Posterior vena cava (tissue), 2 donors: ENCODE measurements around the gene AMBRA1. TPM values are rescaled to one million over a fixed set of nuclear protein-coding genes. Genes with fewer than 3 reads are reported as not detected.

Experiments used
- DNase-seq: peaks from one replicate; pipeline ENCODE4 v3.0.0-alpha.2; 2020; ENCODE audit warnings: low spot score
- intact Hi-C, 2 donors: fragments of 100-400 bp; cut with DNase I; formaldehyde crosslinking; loops; one replicate each; pipeline versions ENCODE4 v1.14.1 to v1.14.2; 2022 to 2023
- total RNA-seq, 2 donors: library from RNA; stranded (reverse); fragmentation: NEBNext Ultra II Directional; extraction: Animal tissue kit (Norgen Biotek cat#: 25700); gene quantifications; one replicate each; pipeline ENCODE4 v1.2.1, GENCODE V29; 2021
- donor health status: DM: yes; HTN: yes; CAD: no.
- donor health status: DM: yes; HTN: yes; CAD: no.

AMBRA1 gene
- total RNA-seq, 2 donors from 2014 or later, result 25.9 to 27.3 TPM

DNA sequence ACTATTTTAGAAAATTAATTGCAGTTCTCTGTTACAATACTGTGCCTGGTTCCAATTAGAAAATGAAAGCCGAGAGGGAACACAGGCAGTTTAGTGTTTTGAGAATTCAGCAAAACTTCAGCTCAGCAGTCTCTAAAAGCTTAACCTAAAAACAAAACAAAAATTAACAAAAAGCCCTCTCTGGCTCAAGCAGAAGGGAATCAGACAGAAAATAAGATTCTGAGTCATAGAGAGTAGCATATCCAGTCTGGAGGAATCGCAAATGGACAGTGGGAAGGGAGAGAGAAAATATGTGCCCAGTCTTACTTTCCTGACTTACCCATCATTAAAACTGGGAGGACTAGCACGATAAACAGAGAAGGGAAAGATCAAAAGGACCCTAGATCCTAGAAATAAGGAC is 164.1 kb downstream of the AMBRA1 start:
- no peak for DNase-seq
- intact Hi-C loops, result no loop called here

DNA sequence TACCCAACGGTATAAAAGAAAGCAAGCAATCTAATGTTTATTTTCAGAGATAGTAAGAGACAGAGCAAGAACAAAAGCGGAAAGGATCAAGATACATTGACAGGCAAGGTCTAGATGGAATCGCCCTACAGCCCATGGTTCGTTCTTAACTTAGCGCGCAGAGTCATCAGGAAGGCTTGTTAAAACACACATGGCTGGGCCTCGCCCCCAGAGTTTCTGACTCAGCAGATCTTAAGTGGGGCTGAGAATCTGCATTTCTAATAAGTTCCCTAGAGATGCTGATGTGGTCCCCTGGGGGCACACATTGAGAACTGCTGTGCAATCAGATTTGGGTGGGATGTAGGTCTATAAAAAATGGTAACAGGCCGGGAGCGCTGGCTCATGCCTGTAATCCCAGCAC is 166.5 kb downstream of the AMBRA1 start:
- DNase-seq, result no peak
- intact Hi-C loops, result no loop called here

DNA sequence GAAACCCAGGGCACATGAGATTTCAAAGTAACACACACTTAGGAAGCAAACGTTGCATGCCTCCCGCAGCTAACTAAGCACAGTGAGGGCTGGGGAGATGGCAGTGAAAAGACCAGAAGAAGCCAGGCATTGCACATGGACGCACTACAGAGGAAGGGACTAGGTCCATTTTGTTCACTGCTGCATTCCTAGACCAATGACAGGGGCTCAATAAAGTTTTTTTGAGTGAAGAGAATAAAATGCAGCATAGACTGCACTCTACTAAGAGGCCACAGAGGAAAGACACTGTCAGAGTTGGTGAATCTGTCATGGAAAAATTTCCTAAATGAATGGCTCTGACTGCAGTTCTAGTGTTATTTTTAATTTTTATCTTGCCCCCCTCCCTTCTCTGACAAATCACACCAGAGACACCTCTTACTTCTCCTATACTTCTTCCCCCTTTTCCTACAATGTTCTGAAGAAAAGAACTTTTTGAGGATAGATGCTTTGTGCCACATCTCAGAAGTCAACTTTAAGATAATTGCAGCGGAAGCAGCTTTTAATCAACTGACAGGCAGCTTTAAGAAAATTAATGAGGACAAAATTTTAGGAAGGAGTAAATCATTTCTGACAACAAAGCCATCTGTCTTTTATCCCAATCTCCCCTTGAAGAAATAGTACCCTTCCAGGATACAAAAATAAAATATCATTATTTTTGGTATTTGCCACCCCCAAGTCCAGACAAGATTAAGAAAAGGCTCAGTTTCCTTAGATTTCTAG is 167.4 kb downstream of the AMBRA1 start:
- intact Hi-C loops, result no loop called here
- DNase-seq, result no peak

DNA sequence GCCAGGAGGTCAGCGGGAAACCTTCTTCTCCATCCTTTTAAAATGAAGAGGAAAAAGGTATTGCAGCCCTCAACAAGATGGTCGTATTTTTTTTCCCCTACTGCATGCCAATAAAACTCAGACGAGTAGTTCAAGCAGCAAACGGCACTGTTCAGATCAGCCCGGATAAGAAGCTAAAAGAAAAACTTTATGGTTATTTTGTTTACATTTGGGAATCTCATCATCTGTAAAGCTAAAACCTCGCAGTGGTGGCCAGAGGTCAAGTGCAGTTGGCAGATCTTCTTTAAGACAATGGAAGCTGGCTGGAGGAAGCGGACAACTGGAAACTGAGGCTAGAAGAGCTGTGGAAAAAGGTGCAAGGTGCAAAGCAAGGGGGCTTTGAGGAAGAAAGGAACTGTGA is 171.2 kb downstream of the AMBRA1 start:
- intact Hi-C loops, result no loop called here
- DNase-seq, result no peak

DNA sequence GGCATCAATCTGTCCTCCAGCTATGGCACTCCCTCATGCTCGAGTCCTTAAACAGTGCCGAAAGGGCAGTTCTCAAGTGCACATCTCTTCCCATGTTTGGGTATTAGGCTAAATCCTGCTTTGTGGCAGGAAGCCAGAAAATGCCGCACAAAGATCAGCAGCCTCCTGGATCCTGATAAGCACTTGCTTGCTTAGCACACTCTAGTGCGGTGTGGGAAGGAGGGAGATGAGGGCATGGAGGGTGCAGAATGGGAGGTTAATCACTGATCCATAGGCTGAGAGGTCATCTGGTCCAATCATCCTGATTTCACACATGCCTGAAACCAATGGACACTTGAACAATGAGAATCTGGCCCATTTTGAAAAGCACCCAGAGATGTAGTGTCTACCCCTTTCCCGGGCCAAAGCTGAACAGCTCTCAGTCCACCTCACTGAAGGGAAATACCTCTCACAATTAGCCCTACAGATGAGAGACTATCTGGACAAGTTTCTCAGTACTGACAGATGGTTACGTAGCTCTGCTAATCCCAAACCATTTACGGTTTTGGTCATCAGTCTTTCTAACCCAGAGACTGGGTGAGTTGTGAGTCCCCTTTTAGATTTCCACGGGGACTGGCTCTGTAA is 172.5 kb downstream of the AMBRA1 start:
- intact Hi-C loops, result no loop called here
- DNase-seq, result no peak

DNA sequence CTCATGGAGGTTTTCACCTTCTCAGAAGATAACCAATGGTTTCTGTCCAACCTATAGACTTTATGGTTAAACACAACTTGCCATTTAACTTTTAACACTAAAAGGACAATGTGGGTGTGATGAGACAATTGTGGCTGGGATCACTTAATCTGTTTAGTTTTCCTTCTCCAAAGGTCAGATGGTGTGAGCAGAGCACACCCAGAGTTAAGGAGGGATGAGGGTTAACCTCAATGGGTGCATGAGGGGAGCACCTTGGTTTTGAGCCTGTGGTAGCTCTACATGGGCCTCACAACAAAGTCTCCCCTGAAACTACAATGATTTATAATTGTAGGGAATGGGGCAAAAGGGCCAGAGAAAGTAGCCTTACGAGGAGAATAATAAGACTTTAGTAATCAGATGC is 173.3 kb downstream of the AMBRA1 start:
- intact Hi-C loops, result no loop called here

DNA sequence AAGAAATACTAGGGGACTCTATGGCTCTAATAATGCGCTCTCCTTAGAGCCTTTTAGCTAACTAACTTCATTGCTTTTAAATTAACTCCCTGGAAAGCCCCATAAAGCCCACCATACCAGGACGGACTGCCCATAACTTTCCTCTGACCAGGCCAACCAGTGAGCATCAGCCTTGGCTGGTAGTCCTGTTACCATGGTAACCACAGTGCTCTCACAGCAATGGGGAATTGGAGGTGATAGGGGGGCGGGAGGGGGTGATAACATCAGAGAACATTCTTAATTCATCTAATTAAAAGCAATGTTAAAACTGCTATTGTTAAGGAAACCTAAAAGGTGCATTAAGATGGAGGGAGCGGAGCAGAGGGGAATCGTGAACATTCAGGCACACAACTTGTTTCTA is 175.1 kb downstream of the AMBRA1 start:
- no peak for DNase-seq
- intact Hi-C loops, result no loop called here

More for the DNA sequence above, 173.3 kb downstream of the AMBRA1 start:
- no peak for DNase-seq

DNA sequence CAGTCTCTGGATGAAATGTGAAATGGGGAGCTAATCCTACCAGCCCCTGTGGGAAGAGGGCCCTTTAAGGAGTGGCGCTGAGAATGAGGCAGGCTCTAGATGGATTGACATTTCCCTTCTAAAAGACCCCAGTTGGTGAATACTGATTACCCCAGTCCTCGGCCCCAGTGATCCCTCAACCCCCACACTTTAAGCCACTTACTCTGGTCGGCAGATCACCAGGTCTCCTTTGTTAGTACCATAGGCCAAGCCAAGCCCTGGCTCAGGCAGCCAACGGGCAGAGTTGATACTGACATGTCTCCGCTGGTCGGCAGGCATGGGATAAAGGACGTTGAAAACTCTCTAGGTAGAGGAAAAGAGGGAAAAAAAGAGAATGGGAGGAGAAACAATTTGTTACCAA is 176.1 kb downstream of the AMBRA1 start:
- intact Hi-C loops, result no loop called here

DNA sequence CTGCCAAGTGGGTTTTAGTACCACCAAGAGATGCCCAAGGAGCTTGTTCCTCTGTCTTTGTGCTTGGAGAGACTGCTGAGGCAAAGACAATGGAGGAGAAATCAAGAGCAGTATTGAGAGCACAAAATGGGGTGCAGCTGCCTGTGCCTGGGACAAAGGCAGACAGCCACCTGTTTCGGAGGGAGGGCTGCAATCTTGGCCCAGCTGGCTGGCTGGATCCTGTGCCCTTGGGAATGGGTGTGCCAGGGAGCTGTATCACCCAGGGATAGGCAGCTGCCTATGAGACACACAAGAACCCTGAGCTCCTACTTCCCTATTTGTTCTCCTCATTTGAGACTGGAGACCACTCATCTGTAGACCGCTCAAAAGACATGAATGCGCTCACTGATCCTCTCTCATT is 178.9 kb downstream of the AMBRA1 start:
- no peak for DNase-seq
- intact Hi-C loops, result no loop called here

More for the DNA sequence above, 176.1 kb downstream of the AMBRA1 start:
- DNase-seq, result no peak

DNA sequence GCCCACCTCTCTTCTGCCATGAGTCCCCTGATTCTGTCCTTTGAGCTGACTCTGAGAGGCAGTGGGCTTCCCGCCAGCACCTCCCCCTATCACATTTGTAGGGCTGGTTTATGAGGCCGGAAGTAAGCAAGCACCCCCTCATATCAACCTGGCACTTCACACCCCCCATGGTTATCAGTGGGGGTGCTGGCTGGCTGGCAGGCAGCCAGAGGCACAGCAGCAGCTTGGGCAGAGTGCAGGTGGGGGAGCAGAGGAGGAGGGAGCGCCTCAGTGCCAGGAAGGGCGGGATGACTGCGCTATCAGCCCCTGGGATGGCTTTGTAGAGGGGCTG is 179.4 kb downstream of the AMBRA1 start:
- DNase-seq, result no peak
- intact Hi-C loops, result no loop called here

DNA sequence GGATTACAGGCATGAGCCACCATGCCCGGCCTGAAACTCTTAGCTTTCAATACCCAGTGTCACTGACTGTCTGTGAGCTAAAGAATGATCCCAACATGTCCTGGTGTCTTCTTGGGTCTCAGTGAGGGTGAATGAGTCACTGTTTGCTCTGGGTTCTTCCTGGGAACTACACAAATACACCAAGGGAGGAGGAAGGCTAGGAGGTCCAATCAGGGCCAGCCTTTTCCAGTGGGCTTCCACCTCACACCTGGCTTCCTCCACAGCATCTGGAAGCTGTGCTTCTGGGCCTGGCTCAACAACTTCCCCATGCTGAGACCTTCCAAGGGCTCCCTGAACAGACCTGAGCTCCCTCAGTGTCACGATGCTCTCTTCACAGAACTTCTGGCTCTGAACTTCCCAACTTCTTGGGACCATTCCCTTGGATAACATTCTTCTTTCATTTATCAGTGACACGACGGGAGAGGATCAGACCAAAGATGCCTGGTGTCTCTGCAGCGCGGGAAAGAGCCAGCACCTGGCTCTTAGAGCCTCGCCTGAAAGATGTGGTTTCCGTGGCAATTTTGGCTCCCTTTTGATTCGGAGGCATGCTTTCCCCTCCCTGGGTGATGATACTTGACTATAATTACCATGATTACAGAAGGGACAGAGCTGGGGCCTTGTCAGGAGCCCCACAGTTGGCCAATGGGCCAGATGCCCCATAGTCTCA is 179.9 kb downstream of the AMBRA1 start:
- intact Hi-C loops, result no loop called here

DNA sequence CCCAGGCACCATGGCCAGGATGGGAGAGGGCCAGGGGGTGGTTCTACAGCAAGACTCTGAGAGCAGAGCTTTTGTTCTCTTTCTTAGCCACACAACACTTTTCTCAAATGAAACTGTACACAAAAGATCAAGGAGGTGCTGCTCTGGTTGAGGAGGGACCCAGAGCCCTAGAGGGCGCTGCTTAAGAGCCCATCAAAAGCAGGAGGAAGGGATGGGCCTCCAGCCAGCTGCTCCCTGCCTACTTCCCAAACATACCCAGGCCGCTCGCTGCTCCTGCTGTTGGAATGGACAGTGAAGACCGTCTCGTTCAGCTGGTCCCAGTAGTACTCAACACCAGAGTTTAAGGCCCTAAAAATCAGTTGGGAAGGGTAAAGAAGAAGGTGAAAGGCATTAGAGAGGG is 183.8 kb downstream of the AMBRA1 start:
- DNase-seq, result no peak
- intact Hi-C loops, result no loop called here

More for the DNA sequence above, 179.9 kb downstream of the AMBRA1 start:
- no peak for DNase-seq

DNA sequence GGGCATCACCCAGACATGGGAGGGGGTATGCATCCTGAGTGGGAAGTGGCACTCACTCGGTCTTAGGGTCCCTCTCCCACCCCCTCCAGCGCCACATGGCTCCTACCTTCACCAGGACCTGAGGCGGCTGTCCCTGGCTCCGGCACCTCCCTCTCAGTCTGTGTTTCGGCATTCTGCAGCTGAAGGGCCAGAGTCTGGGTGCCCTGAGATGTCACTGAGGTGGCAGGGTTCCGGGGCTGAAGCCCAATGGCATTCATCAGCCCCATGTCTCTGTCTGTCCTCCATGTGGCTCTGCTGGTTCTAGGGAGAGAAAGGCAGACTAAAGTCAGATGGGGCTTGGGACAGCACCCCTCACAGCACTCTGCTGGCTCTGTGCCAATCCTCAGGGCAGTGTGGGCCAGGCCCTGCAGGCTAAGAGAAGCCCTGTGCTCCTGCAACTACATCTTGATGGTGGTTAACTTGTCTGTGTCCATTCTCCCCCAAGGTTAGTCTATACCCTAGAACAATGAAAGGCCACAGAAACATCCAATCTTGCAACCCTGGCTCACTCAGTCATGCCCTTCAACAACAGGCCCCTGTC is 185.3 kb downstream of the AMBRA1 start:
- DNase-seq, result no peak
- intact Hi-C loops, result no loop called here

DNA sequence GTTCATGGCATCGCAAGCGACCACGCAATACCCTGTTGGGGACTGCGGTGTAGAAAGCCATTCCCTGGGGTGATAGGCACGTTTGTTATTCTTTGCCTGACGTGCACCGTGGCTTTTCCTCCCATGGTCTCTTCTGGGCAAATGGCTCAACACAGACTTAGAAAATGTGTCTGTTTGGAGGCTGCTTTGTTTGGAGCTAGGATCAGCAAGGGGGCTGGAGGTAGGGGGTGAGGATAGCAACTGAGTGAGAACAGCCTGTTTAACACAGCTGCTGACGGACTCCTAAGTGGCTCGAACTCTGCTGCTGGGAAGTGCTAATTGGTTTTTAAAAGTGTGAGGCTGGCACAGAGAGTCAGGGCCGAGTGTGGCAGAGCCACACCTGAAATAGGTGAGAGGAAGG is 186.2 kb downstream of the AMBRA1 start:
- DNase-seq, result no peak
- intact Hi-C loops, result no loop called here

DNA sequence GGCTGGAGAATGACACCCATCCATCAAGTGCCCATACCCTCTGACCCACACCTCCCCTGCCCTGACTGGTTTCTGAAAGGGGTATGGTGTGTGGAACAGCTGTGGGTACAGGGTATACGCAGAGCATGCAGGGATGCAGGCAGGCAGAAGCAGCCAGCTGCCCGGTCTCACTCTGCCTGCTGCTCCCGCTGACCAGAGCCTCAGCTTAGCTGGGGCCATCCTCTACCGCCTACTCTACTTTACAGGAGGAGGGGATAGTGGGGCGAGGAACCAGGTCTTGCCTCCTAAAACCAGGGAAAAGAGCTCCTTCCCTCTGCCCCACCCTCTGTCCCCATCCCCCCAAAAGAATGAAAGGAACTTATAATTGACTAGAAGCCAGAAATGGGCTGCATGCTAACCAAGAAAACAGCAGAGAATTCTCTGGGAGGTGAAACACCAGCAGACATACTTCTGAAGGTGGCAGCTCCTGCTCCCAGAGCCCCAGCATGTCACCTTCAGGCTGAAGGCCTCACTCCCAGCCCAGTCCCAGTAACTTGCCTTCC is 189.3 kb downstream of the AMBRA1 start:
- intact Hi-C loops, result no loop called here
- peak; percentile 68 for DNase-seq

DNA sequence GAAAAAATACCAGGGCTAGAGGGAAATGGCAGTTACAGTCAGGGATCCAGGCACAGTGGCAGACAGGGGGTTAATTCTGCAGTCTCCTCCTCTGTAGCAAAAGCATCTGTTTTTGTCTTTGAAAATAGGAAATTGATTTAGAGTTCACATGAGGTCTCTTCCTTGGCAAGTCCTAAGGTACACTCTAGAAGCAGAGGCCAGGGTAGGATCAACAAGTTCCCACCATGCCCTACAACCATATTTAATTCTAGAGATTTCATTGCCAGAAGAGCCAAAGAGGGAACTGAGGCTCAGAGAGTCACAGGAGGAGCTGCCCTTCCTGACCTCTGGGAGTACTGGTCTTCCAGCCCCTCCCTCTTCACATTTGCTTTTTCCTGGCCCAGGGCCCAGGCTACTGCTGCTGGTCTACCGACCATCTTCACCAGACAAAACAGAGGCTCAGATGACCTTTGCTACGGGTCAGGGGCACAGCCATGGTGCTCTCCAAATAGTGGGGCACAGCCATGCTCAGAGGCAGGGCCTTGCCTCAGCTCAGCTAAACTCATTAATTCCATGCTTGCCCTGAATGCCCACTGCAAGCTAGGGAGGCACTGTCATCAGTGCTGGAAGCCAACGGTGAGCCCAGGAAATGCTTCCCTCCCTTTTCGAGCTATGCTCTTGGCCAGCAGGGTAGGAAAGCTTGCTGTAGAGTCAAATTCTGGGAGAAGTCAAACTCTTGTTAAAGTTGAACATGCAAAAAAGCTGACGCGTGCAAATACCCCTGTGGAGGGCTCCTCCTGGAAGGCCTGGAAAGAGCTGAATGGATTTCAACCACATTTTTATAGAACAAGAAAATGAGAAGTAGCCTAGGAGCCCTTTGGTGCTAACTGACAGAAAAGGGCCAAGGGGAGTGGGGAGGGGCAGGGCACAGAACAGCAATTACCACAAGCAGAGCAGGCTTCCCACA is 190.6 kb downstream of the AMBRA1 start:
- intact Hi-C loops, result no loop called here
- peak; percentile 46 for DNase-seq

DNA sequence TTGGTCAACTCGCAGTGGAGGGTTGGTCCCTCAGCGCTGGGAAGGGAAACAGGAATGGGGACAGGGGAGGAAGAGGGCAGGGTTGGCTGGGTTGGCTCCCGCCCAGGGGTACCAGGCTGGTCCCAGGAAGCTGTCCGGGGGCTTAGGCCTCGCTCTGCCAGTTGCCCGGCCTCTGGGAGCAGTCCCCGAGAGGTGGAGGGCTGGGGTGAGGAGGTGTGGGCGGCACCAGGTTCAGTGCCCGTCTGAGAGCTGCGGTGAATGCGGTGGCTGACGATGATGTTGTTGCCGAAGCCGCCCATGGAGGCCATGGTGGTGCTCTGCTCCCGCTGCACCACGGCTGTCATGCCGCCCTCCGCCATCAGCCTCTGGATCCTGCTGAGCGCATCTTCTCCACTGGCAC is 196.3 kb downstream of the AMBRA1 start:
- intact Hi-C loops, result loop anchor here in 1 of 2 donors (10.0 kb wide), 1 partner anchor 127 kb away; no protein-coding TSS in a partner anchor
- no peak for DNase-seq

DNA sequence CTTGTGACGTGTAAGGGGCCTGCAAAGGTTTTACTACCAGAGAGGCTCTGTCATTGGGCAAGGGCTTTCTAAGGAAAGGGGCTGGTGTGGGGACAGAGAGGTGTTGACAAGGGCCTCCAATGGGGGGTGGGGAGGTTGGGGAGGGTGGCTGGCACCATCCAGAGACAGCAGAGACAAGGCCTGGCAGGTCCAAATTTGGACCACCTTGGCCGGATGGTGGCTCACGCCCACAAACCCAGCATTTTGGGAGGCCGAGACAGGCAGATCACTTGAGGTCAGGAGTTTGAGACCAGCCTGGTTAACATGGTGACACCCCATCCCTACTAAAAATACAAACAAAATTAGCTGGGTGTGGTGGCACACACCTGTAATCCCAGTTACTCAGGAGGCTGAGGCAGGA is 200.1 kb downstream of the AMBRA1 start:
- intact Hi-C loops, result loop anchor here (2.0 to 10.0 kb wide), 2 partner anchors 131 to 141 kb away; no protein-coding TSS in a partner anchor
- no peak for DNase-seq

DNA sequence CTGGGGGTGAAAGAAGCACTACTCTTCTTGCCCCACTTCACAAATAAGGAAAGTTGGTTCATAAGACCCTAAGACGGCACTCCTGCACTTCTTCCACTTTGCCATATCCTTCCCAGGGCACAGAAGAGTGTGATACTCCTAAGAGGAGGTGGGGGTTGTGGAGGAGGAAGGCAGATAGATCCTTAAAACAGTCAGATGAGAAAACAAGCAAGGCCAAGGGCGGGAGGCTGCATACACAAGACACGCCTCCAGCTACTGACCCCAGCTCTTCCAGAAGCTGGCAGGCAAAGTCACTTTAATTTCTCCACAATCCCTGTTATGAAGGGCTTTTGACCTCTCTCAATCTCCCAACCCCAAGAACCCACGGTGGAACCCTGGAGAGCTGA is 200.6 kb downstream of the AMBRA1 start:
- intact Hi-C loops, result loop anchor here (2.0 to 10.0 kb wide), 2 partner anchors 132 to 142 kb away; no protein-coding TSS in a partner anchor
- DNase-seq, result no peak
